DMS 273 treated with DMSO at 0.1 percent for 48 hours (cell line): ENCODE results near the gene FCER1A.
"Not testable (repeated sequence)": the region's sequence is repeated elsewhere in the genome, so short reads cannot be mapped to it uniquely, and the experiment has no call there.

Experiments
- DNase-seq: peaks from one replicate; lab custom pipeline; 2025; lab: John Stamatoyannopoulos, UW

Gene FCER1A

GRCh38 chr1:159302095-159302494, at the start of gene FCER1A:
TSS of gene FCER1A (plus strand) at chr1:159302336. CDS start at chr1:159302365, 29 bp downstream.
- DNase-seq = no peak

- DNase-seq = no peak
Measured at GRCh38 chr1:159261311-159261710, 40.8 kb upstream of the FCER1A start.

GRCh38 chr1:159261721-159262494, 40.2 kb upstream of the FCER1A start:
- no peak for DNase-seq

- no peak for DNase-seq
Measured at GRCh38 chr1:159266832-159267231, 35.3 kb upstream of the FCER1A start.

GRCh38 chr1:159274631-159275030, 27.5 kb upstream of the FCER1A start:
- no peak for DNase-seq

GRCh38 chr1:159275891-159276290, 26.2 kb upstream of the FCER1A start:
- no peak for DNase-seq

- no peak for DNase-seq
Measured at GRCh38 chr1:159279773-159280172, 22.4 kb upstream of the FCER1A start.

GRCh38 chr1:159282118-159282517, 20.0 kb upstream of the FCER1A start:
- no peak for DNase-seq

GRCh38 chr1:159289060-159289459, 13.1 kb upstream of the FCER1A start:
- DNase-seq = no peak

- DNase-seq = no peak
Measured at GRCh38 chr1:159291424-159291823, 10.7 kb upstream of the FCER1A start.

- DNase-seq = no peak
Measured at GRCh38 chr1:159296706-159297375, 5.3 kb upstream of the FCER1A start.

- no peak for DNase-seq
Measured at GRCh38 chr1:159300146-159300545, 2.0 kb upstream of the FCER1A start.

GRCh38 chr1:159307346-159308020, 5.3 kb downstream of the FCER1A start:
- DNase-seq = no peak

GRCh38 chr1:159311679-159312078, 9.5 kb downstream of the FCER1A start:
- no peak for DNase-seq

- no peak for DNase-seq
Measured at GRCh38 chr1:159315381-159315780, 13.2 kb downstream of the FCER1A start.

- DNase-seq = no peak
Measured at GRCh38 chr1:159318784-159319551, 16.8 kb downstream of the FCER1A start.

- DNase-seq = no peak
Measured at GRCh38 chr1:159334797-159335196, 32.7 kb downstream of the FCER1A start.

GRCh38 chr1:159338018-159338417, 35.9 kb downstream of the FCER1A start:
- no peak for DNase-seq

GRCh38 chr1:159339536-159339935, 37.4 kb downstream of the FCER1A start:
- DNase-seq = no peak

- DNase-seq = no peak
Measured at GRCh38 chr1:159341736-159342135, 39.6 kb downstream of the FCER1A start.

- no peak for DNase-seq
Measured at GRCh38 chr1:159342761-159343425, 40.8 kb downstream of the FCER1A start.

- not testable (repeated sequence) for DNase-seq
Measured at GRCh38 chr1:159349374-159349773, 47.2 kb downstream of the FCER1A start.
